ENCODE data around the gene TSC22D2.

Gene TSC22D2

GRCh38 chr3:150385296-150386242, 22.5 kb upstream of the TSC22D2 start:
- no peak for DNase-seq (ENCODE audit: low spot score)

GRCh38 chr3:150388498-150389418, 19.3 kb upstream of the TSC22D2 start:
- DNase-seq (ENCODE audit: low spot score) = no peak

GRCh38 chr3:150390087-150390486, 18.0 kb upstream of the TSC22D2 start:
- no peak for DNase-seq (ENCODE audit: low spot score)

GRCh38 chr3:150391161-150391560, 16.9 kb upstream of the TSC22D2 start:
- no peak for DNase-seq (ENCODE audit: low spot score)

- DNase-seq (ENCODE audit: low spot score) = no peak
Observed at GRCh38 chr3:150393745-150394144, 14.4 kb upstream of the TSC22D2 start.

- no peak for DNase-seq (ENCODE audit: low spot score)
Observed at GRCh38 chr3:150394606-150395005, 13.5 kb upstream of the TSC22D2 start.

GRCh38 chr3:150396491-150396890, 11.6 kb upstream of the TSC22D2 start:
- DNase-seq (ENCODE audit: low spot score) = no peak

GRCh38 chr3:150396956-150397550, 11.0 kb upstream of the TSC22D2 start:
- DNase-seq (ENCODE audit: low spot score) = no peak

GRCh38 chr3:150399060-150399459, 9.0 kb upstream of the TSC22D2 start:
- no peak for DNase-seq (ENCODE audit: low spot score)

GRCh38 chr3:150401285-150401684, 6.8 kb upstream of the TSC22D2 start:
- DNase-seq (ENCODE audit: low spot score) = no peak

- DNase-seq (ENCODE audit: low spot score) = no peak
Observed at GRCh38 chr3:150402217-150402616, 5.9 kb upstream of the TSC22D2 start.

- DNase-seq (ENCODE audit: low spot score) = no peak
Observed at GRCh38 chr3:150404023-150404422, 4.1 kb upstream of the TSC22D2 start.

GRCh38 chr3:150407051-150407807, 869 bp upstream of the TSC22D2 start:
- DNase-seq (ENCODE audit: low spot score) = peak; percentile 54

- no peak for DNase-seq (ENCODE audit: low spot score)
Observed at GRCh38 chr3:150407808-150408220, 284 bp upstream of the TSC22D2 start.

GRCh38 chr3:150409125-150409511, 1.0 kb downstream of the TSC22D2 start:
- no peak for DNase-seq (ENCODE audit: low spot score)

- DNase-seq (ENCODE audit: low spot score) = peak; percentile 47
Observed at GRCh38 chr3:150409512-150410310, 1.6 kb downstream of the TSC22D2 start.

GRCh38 chr3:150410311-150411105, 2.4 kb downstream of the TSC22D2 start:
- DNase-seq (ENCODE audit: low spot score) = no peak

- DNase-seq (ENCODE audit: low spot score) = no peak
Observed at GRCh38 chr3:150411106-150411460, 3.0 kb downstream of the TSC22D2 start.

GRCh38 chr3:150411546-150411945, 3.4 kb downstream of the TSC22D2 start:
- no peak for DNase-seq (ENCODE audit: low spot score)

- no peak for DNase-seq (ENCODE audit: low spot score)
Observed at GRCh38 chr3:150411976-150412375, 3.9 kb downstream of the TSC22D2 start.
